ENCODE results near the gene FRMD6.
A peak's percentile ranks its signal among the peaks of the same experiment; 100 is the strongest.

DNA sequence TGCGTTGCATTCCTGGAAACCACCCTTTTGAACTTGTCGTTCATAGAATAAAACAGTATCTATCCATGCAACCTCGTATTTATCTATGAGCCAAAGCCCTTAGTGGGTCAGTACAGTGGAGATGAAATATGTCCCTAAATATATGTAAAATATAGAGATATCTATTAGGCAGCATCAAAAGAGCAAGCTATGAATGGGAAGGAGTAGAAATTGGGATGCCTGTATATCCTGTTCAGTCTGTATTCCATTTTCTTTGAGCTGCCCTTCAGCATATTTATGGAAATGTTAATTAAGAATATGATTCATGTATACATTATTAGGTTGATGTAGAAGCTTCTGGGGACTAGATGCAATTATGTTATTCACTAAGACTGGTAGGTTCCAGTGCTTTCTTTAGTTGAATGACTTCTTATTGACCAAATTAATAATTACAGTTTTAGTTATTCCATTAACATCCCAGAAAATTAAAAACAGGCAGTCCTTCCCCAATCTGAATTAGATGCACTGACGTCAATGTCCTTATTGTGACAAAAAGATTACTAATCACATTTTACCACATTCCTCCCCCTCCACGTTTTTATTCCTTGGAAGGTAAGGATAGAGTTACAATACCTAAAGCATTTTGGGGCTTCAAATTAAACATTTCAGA is 11.9 kb upstream of the FRMD6 start:
- TF ChIP-seq TOX (CRISPR knock-in tag; IDR thresholded peaks at IDR 0.05; ENCODE audit: borderline replicate concordance), result no peak
- no peak for TF ChIP-seq RARB (CRISPR knock-in tag; IDR thresholded peaks at IDR 0.05)
- TF ChIP-seq OSR1 (CRISPR knock-in tag; IDR thresholded peaks at IDR 0.05), result no peak
- no peak for TF ChIP-seq BACH2 (CRISPR knock-in tag; IDR thresholded peaks at IDR 0.05; ENCODE audit: borderline replicate concordance)
- 0 out of 2 replicates have a peak, but pooled peaks have one; percentile 35 for TF ChIP-seq CREB5 (CRISPR knock-in tag; IDR thresholded peaks at IDR 0.05; ENCODE audit: low read depth)
- peak; percentile 66; the same call in 1 of the 2 replicates for TF ChIP-seq SNAI2 (CRISPR knock-in tag; IDR thresholded peaks at IDR 0.05)
- no peak for TF ChIP-seq CSDC2 (CRISPR knock-in tag; IDR thresholded peaks at IDR 0.05)
- TF ChIP-seq ZFP3 (CRISPR knock-in tag; IDR thresholded peaks at IDR 0.05), result no peak

Data from SK-N-SH treated with all-trans-retinoic acid at 6 μM for 48 hours (cell line).